Mesendoderm (in vitro differentiated cells): ENCODE measurements around the gene UFC1.
A peak's percentile ranks its signal among the peaks of the same experiment; 100 is the strongest.
"Not testable (repeated sequence)": the region's sequence is repeated elsewhere in the genome, so short reads cannot be mapped to it uniquely, and the experiment has no call there.

Experiments used
- DNase-seq: peaks from one replicate; pipeline ENCODE4 v3.0.0; 2013
- H2AK5ac ChIP-seq: 2 replicates; pipeline ENCODE4 v1.6.1; 2013; ENCODE audit warnings: low read length, inconsistent platforms
- H2BK120ac ChIP-seq: 2 replicates; pipeline ENCODE4 v1.6.1; 2013; ENCODE audit warnings: low read depth, mild to moderate bottlenecking, low read length, moderate library complexity, mixed read lengths
- H2BK15ac ChIP-seq: replicated peaks from 2 replicates; pipeline ENCODE4 v1.6.1; 2013; ENCODE audit warnings: low read depth, mild to moderate bottlenecking, moderate library complexity
- H2BK5ac ChIP-seq: 2 replicates; pipeline ENCODE4 v1.6.1; 2013; ENCODE audit warnings: low read length, inconsistent platforms
- H3K18ac ChIP-seq: 2 replicates; pipeline ENCODE4 v1.6.1; 2013; ENCODE audit warnings: mild to moderate bottlenecking, low read length, mixed read lengths
- H3K23ac ChIP-seq: one replicate; pipeline ENCODE4 v1.6.1; 2013; ENCODE audit warnings: low read length
- H3K27ac ChIP-seq: 2 replicates; pipeline ENCODE4 v1.5.1; 2013; ENCODE audit warnings: low read depth, mild to moderate bottlenecking, inconsistent platforms, low read length, moderate library complexity
- H3K27me3 ChIP-seq: 2 replicates; pipeline ENCODE4 v1.6.1; 2013; ENCODE audit warnings: low read length, control low read depth, mild to moderate bottlenecking, inconsistent platforms; ENCODE audit not compliant: insufficient read depth, poor library complexity
- H3K36me3 ChIP-seq: 2 replicates; pipeline ENCODE4 v1.6.1; 2013; ENCODE audit warnings: low read length, inconsistent platforms; ENCODE audit not compliant: control insufficient read depth, insufficient read depth
- H3K4ac ChIP-seq: one replicate; pipeline ENCODE4 v1.6.1; 2013; ENCODE audit warnings: low read depth, mild to moderate bottlenecking, low read length, moderate library complexity
- H3K4me1 ChIP-seq: 2 replicates; pipeline ENCODE4 v1.6.1; 2013; ENCODE audit warnings: low read depth, low read length, inconsistent platforms; ENCODE audit not compliant: control insufficient read depth
- H3K4me2 ChIP-seq: 2 replicates; pipeline ENCODE4 v1.6.1; 2013; ENCODE audit warnings: low read length
- H3K4me3 ChIP-seq: 2 replicates; pipeline ENCODE4 v1.5.1; 2013; ENCODE audit warnings: mild to moderate bottlenecking, low read length
- H3K56ac ChIP-seq: one replicate; pipeline ENCODE4 v1.6.1; 2013; ENCODE audit warnings: low read length
- H3K79me1 ChIP-seq: 2 replicates; pipeline ENCODE4 v1.6.1; 2013; ENCODE audit warnings: low read length, inconsistent platforms
- H3K79me2 ChIP-seq: 2 replicates; pipeline ENCODE4 v1.6.1; 2013; ENCODE audit warnings: mild to moderate bottlenecking, low read length; ENCODE audit not compliant: control insufficient read depth, insufficient read depth
- H3K9ac ChIP-seq: 2 replicates; pipeline ENCODE4 v1.6.1; 2013; ENCODE audit warnings: low read length, inconsistent platforms
- H4K5ac ChIP-seq: one replicate; pipeline ENCODE4 v1.6.1; 2013; ENCODE audit warnings: low read length
- H4K8ac ChIP-seq: one replicate; pipeline ENCODE4 v1.6.1; 2013; ENCODE audit warnings: low read depth, mild to moderate bottlenecking, control low read depth, low read length, moderate library complexity
- WGBS: extraction: QIAGEN DNeasy Blood & Tissue Kit; methylation state at CpG from one replicate; pipeline ENCODE4 v1.1.7; 2013; ENCODE audit warnings: low lambda C conversion rate, missing lambda C conversion rate; ENCODE audit not compliant: insufficient coverage; ENCODE audit errors: extremely low coverage; 5-methylcytosine and 5-hydroxymethylcytosine counted together

UFC1 gene

GRCh38 chr1:161115132-161115711 lies 38.6 kb upstream of the UFC1 start:
- Histone ChIP-seq H3K4me1 (peaks cover 9% of the 10 kb centered on the region), H3K18ac (no peak overlapping the region), H3K27ac (no peak overlapping the region), H2BK120ac (no peak overlapping the region), H2AK5ac (no peak overlapping the region), H4K8ac (no peak overlapping the region), H3K4me2 (no peak overlapping the region), H3K23ac (no peak overlapping the region), H3K36me3 (no peaks in the 10 kb centered on the region), H3K79me2 (peaks cover 49% of the 10 kb centered on the region), H2BK15ac (no peak overlapping the region), H3K4ac (no peak overlapping the region), H2BK5ac (no peak overlapping the region), H3K4me3 (no peak overlapping the region), H3K9ac (no peak overlapping the region), H3K56ac (no peak overlapping the region), H3K79me1 (peaks cover 10% of the 10 kb centered on the region), H3K27me3 (no peaks in the 10 kb centered on the region), H4K5ac (no peak overlapping the region)
- WGBS: no CpG with 5 or more reads among the region's 12 CpGs
- peak; percentile 46 for DNase-seq

- not testable (repeated sequence) for H3K27ac ChIP-seq, H3K27me3 ChIP-seq, H3K4me2 ChIP-seq, H3K36me3 ChIP-seq, H2BK15ac ChIP-seq, H3K9ac ChIP-seq, DNase-seq, H3K4me1 ChIP-seq, H4K8ac ChIP-seq, H3K23ac ChIP-seq, H2AK5ac ChIP-seq, H4K5ac ChIP-seq, H2BK120ac ChIP-seq, H3K4ac ChIP-seq, H3K56ac ChIP-seq, H3K4me3 ChIP-seq, H2BK5ac ChIP-seq, H3K18ac ChIP-seq
- H3K79me1 ChIP-seq: peaks cover 10% of the 10 kb centered on the region
- peaks cover 49% of the 10 kb centered on the region for H3K79me2 ChIP-seq
- no CpG with 5 or more reads among the region's 6 CpGs for WGBS
Measured at GRCh38 chr1:161115961-161116360, 37.8 kb upstream of the UFC1 start.

GRCh38 chr1:161117759-161118581 lies 35.8 kb upstream of the UFC1 start, which contains the start of the genes NIT1 and PFDN2:
NIT1 (plus strand) TSS chr1:161118105; CDS start chr1:161118177, 72 bp downstream.
PFDN2 (minus strand) TSS chr1:161118037; CDS start chr1:161118026, 11 bp downstream.
- H3K36me3 ChIP-seq: peaks cover 16% of the 10 kb centered on the region
- H3K18ac ChIP-seq: peak within 1 kb of the TSS; percentile 62
- H4K8ac ChIP-seq: no peak within 1 kb of the TSS
- no peak within 1 kb of the TSS for H4K5ac ChIP-seq
- H3K56ac ChIP-seq: peak within 1 kb of the TSS; percentile 98
- peak within 1 kb of the TSS; percentile 88 for H3K9ac ChIP-seq
- no peaks in the 10 kb centered on the region for H3K27me3 ChIP-seq
- no peak within 1 kb of the TSS for H3K4ac ChIP-seq
- H3K4me1 ChIP-seq: peaks cover 9% of the 10 kb centered on the region
- no peak within 1 kb of the TSS for H2BK15ac ChIP-seq
- WGBS: no CpG with 5 or more reads among the region's 58 CpGs
- peak within 1 kb of the TSS; percentile 92 for H3K27ac ChIP-seq
- peak within 1 kb of the TSS; percentile 92 for H3K23ac ChIP-seq
- peak within 1 kb of the TSS; percentile 96 for H3K4me2 ChIP-seq
- H2BK5ac ChIP-seq: peak within 1 kb of the TSS; percentile 24
- DNase-seq: peak; percentile 95
- H3K79me1 ChIP-seq: peaks cover 14% of the 10 kb centered on the region
- H3K4me3 ChIP-seq: peak within 1 kb of the TSS; percentile 97
- H3K79me2 ChIP-seq: peaks cover 46% of the 10 kb centered on the region
- H2AK5ac ChIP-seq: peak within 1 kb of the TSS; percentile 24
- H2BK120ac ChIP-seq: no peak within 1 kb of the TSS

GRCh38 chr1:161119092-161119903 lies 34.5 kb upstream of the UFC1 start:
- no CpG with 5 or more reads among the region's 10 CpGs for whole genome bisulfite sequencing
- peaks cover 35% of the 10 kb centered on the region for H3K79me2 ChIP-seq
- peaks cover 14% of the 10 kb centered on the region for H3K79me1 ChIP-seq
- H2BK5ac ChIP-seq: no peak overlapping the region
- peaks cover 9% of the 10 kb centered on the region for H3K4me1 ChIP-seq
- H3K4me3 ChIP-seq: no peak overlapping the region
- H4K5ac ChIP-seq: no peak overlapping the region
- peak overlapping the region; percentile 88 for H3K9ac ChIP-seq
- no peak overlapping the region for H2AK5ac ChIP-seq
- no peak overlapping the region for H4K8ac ChIP-seq
- no peak overlapping the region for H3K27ac ChIP-seq
- no peaks in the 10 kb centered on the region for H3K27me3 ChIP-seq
- DNase-seq: peak; percentile 97
- H3K23ac ChIP-seq: no peak overlapping the region
- H3K36me3 ChIP-seq: peaks cover 21% of the 10 kb centered on the region
- no peak overlapping the region for H2BK15ac ChIP-seq
- H3K18ac ChIP-seq: no peak overlapping the region
- no peak overlapping the region for H3K4ac ChIP-seq
- peak overlapping the region; percentile 96 for H3K4me2 ChIP-seq
- H3K56ac ChIP-seq: peak overlapping the region; percentile 94
- H2BK120ac ChIP-seq: no peak overlapping the region

- no peak overlapping the region for H3K4me2 ChIP-seq
- H3K23ac ChIP-seq: no peak overlapping the region
- no peak overlapping the region for H3K9ac ChIP-seq
- no peak overlapping the region for H2AK5ac ChIP-seq
- no peak overlapping the region for H3K27ac ChIP-seq
- H4K8ac ChIP-seq: no peak overlapping the region
- no peak overlapping the region for H3K18ac ChIP-seq
- no peak overlapping the region for H2BK15ac ChIP-seq
- H2BK5ac ChIP-seq: no peak overlapping the region
- H4K5ac ChIP-seq: no peak overlapping the region
- no peak for DNase-seq
- H3K4me3 ChIP-seq: no peak overlapping the region
- no peak overlapping the region for H3K56ac ChIP-seq
- H2BK120ac ChIP-seq: no peak overlapping the region
- no CpG with 5 or more reads among the region's 3 CpGs for WGBS
- H3K79me2 ChIP-seq: peaks cover 25% of the 10 kb centered on the region
- peaks cover 25% of the 10 kb centered on the region for H3K36me3 ChIP-seq
- H3K4me1 ChIP-seq: peaks cover 9% of the 10 kb centered on the region
- H3K4ac ChIP-seq: no peak overlapping the region
- peaks cover 17% of the 10 kb centered on the region for H3K79me1 ChIP-seq
- no peaks in the 10 kb centered on the region for H3K27me3 ChIP-seq
Measured at GRCh38 chr1:161121042-161121650, 32.6 kb upstream of the UFC1 start.
